ENCODE measurements around the gene SLC35B3. TPM values are rescaled to one million over a fixed set of nuclear protein-coding genes. Genes with fewer than 3 reads are reported as not detected.

Gene SLC35B3
- total RNA-seq, 1 donor from 2014 or later: 18.7 TPM

GRCh38 chr6:8415280-8415679 is 20.1 kb downstream of the SLC35B3 start:
- DNase-seq (ENCODE audit: low read depth in 2 of 2): no peak

DNA sequence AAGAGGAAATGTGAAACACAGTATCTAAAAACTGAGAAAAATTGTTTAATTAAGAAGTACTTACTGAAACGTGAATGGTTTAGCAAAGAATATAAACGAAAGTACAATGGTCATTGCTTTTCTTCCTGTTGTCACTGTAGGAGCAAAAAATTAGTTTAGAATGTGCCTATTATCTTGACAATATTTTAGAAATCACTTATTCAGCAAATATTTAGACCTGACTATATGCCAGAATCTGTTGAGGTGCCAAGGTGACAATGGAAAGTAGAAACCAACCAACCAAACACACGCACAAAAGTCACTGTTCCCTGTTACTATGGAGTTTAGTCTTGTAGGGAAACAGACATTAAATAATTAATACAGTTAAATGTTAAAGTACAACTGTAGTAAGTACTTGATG is 20.5 kb downstream of the SLC35B3 start:
- DNase-seq (ENCODE audit: low read depth in 2 of 2): no peak

DNA sequence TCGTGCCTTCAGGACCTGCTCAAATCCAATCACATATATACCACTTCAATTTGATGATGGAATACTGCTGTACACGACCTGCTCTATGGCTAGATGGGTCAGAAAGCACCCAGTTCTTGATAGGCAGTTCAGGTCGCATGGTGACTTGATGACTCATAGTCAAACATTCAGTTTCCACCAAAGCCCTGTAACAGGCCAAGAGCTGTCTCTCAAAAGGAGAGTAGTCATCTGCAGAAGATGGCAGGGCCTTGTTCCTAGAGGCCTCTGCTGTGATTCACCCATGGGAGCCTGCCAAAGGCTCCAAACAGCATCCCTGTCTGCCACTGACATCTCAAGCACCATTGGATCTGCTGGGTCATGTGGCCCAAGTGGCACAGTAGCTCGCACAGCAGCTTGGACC is 29.4 kb downstream of the SLC35B3 start:
- DNase-seq (ENCODE audit: low read depth in 2 of 2): peak in 1 of 2 donors; percentile 1

- DNase-seq (ENCODE audit: low read depth in 2 of 2): no peak
These were observed 32.8 kb downstream of the SLC35B3 start for GRCh38 chr6:8402546-8402945.

GRCh38 chr6:8400663-8401062 is 34.7 kb downstream of the SLC35B3 start:
- no peak for DNase-seq (ENCODE audit: low read depth in 2 of 2)

GRCh38 chr6:8392569-8392968 is 42.8 kb downstream of the SLC35B3 start:
- DNase-seq (ENCODE audit: low read depth in 2 of 2): no peak

DNA sequence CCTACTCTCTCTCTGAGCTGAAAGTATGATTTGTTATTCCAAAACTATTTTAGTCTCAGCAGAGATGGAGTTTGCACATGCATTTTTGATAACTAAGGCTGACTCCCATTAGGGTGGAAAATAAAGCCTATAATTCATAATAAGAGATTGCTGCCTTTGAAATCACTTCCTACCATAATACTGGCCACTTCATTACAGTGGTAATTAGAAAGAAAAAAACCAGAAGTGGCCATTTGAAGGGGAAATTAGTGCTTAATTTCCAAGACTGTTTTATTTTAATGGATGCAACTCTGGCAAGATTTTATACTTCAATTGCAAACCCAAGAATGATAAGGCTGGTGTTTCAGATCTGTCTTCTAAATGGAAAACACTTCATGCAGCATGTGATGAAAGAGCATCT is 43.4 kb downstream of the SLC35B3 start:
- DNase-seq (ENCODE audit: low read depth in 2 of 2): no peak

- DNase-seq (ENCODE audit: low read depth in 2 of 2): no peak
These were observed 46.1 kb downstream of the SLC35B3 start for GRCh38 chr6:8389036-8389818.

DNA sequence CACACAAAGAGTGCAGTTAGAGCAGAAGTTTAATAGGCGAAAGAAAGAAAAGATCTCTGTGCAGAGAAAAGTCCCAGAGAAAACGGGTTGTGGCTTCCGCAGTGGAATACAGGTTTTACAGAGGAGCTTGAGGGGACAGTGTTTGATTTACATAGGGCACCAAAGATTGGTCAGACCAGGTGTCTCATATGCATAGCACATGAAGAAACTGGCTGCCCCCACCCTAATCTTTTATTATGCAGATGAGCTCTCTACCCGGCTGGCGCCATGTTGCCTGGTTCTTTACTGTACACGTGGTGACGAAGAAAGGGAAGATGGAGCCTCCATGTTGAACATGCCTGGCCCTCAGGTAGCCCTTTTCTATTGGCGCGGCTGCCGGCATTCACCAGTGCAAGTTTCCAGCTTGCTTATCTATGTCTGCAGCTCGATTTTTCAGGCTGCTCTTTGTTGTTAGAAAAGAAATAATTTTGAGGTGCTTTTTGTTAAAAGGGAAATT is 47.4 kb downstream of the SLC35B3 start:
- no peak for DNase-seq (ENCODE audit: low read depth in 2 of 2)

- no peak for DNase-seq (ENCODE audit: low read depth in 2 of 2)
These were observed 51.8 kb downstream of the SLC35B3 start for GRCh38 chr6:8383584-8383983.

GRCh38 chr6:8382434-8382833 is 52.9 kb downstream of the SLC35B3 start:
- DNase-seq (ENCODE audit: low read depth in 2 of 2): no peak

- no peak for DNase-seq (ENCODE audit: low read depth in 2 of 2)
These were observed 59.4 kb downstream of the SLC35B3 start for GRCh38 chr6:8375916-8376315.

Measured in lung microvascular endothelial cell (primary cell).